ENCODE measurements around the gene CD8B.

DNA sequence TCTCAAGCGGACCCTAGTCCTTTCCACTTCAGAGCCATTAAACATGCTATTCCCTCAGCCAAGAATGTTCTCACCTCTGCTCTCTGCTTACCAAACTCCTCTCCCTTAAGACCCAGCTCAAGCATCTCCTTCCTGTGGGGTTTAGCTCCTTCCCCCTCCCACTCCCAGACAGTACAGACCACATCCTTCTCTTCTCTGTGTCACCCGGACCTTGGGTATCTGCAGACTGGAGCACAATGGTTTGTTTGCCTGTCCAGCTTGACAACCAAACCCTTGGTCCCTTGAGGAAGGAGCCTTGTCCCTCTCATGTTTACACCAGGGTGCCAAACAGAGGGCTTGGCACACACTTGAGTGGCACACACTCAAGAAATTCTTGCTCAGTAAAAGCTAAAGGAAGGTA, 66.8 kb downstream of the CD8B start:
- TF ChIP-seq, protein P1, sequence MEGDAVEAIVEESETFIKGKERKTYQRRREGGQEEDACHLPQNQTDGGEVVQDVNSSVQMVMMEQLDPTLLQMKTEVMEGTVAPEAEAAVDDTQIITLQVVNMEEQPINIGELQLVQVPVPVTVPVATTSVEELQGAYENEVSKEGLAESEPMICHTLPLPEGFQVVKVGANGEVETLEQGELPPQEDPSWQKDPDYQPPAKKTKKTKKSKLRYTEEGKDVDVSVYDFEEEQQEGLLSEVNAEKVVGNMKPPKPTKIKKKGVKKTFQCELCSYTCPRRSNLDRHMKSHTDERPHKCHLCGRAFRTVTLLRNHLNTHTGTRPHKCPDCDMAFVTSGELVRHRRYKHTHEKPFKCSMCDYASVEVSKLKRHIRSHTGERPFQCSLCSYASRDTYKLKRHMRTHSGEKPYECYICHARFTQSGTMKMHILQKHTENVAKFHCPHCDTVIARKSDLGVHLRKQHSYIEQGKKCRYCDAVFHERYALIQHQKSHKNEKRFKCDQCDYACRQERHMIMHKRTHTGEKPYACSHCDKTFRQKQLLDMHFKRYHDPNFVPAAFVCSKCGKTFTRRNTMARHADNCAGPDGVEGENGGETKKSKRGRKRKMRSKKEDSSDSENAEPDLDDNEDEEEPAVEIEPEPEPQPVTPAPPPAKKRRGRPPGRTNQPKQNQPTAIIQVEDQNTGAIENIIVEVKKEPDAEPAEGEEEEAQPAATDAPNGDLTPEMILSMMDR (IDR thresholded peaks at IDR 0.05; ENCODE audit: insufficient read depth, low read depth, low read length): no peak
- no peak for TF ChIP-seq EZH2 (IDR thresholded peaks at IDR 0.05; ENCODE audit: insufficient read depth, low read length)
